RCC 7860 (cell line): Measurements from ENCODE around the gene IGFBP1.
A peak's percentile ranks its signal among the peaks of the same experiment; 100 is the strongest.

Source experiments
- DNase-seq: peaks from one replicate; pipeline ENCODE4 v3.0.0-alpha.2; 2015; ENCODE audit warnings: low spot score
- FAIRE-seq: peaks from 2 replicates; lab custom pipeline; 2012; peaks lifted over from hg19 to GRCh38; lab: Jason Lieb, UNC

IGFBP1 gene

DNA sequence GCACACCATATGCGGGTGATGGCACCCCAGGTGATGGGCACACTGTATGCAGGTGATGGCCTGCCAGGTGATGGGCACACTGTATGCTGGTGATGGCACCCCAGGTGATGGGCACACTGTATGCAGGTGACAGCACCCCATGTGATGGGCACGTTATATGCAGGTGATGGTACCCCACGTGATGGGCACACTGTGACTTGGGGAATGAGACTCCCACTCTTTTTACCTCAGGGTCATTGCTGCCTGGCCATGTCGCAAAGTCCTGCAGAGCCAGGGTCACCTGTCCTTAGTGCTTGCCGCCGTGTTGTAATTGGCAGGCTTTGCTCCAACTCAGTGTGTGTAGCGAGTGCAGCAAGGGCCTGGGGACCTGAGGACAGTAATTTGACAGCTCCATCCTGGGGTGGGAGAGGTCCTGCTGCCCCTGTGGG lies 7.8 kb upstream of the IGFBP1 start:
- DNase-seq (no peak), FAIRE-seq (no peak)

DNA sequence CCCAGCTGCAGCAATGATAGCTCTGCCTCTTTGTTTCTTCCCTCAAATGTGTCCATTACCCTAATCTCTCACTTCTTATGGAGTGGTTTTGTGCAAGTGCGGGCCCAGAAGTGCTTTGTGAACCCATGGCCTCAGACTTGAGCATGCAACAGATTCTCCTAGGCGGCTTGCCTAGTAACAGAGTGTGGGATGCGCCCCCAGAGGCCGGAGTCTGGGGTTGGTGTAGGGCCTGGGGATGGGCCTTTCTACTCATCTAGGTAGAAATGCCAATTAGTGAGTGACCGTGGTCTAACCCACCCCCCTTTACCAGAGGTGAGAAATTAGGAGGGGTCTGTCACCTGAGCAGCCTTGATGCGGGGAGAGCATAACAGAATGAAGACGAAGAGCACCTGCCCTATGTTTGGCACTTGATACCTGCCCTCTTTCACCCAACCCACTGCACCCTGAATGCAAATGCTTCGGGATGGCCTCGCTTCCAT lies 7.0 kb upstream of the IGFBP1 start:
- FAIRE-seq (no peak), DNase-seq (no peak)

DNA sequence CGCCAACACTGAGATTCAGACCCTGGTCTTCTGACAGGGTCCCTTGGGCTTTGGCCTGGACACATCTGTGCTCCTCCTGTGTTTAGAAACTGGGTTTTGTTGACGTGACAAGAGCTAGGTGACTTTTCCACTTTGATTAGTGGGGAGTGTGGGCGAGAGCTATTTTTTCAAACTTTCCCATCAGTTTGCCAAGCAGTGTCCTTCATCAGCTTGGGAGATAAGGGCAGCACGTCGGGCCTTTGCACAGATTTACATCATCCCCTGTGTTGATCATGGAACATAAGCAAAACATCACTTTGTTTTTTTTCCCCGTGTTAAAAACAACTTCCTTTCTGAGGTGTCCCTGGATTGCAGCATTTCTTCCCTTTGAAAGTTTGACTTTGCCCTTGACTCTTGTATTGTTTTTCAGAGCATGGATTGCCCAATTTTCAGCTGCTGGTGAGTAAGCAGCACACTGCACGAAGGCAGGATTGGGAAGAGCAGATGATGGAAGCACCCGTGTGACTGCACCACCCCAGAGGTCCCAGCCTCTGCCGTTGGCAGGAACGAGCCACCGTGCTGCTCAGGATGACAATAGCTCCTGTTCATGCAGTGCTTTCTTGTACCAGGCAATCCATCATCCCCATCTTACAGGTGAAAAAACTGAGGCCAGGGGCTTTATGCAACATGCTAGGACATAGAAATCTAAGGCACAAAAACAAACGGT lies 6.4 kb upstream of the IGFBP1 start:
- FAIRE-seq = no peak

DNA sequence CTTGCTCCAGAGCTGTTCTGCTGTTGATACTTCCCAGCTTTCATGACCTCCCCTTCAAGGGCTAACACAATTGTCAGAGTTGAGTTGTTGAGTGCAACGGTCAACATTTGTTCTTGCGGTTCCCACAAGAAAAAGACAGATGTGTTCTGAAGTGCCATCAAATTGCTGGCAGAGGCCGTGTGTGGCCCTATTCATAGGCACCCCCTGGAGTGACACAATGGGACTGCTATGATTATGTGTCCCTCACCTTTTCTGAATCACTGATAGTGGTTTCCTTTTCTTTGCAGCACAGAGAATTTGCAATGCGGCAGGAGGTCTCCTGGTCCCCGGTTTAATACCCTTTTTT lies 5.8 kb upstream of the IGFBP1 start:
- DNase-seq (no peak), FAIRE-seq (no peak)

More for the DNA sequence above, 6.4 kb upstream of the IGFBP1 start:
- DNase-seq = no peak

DNA sequence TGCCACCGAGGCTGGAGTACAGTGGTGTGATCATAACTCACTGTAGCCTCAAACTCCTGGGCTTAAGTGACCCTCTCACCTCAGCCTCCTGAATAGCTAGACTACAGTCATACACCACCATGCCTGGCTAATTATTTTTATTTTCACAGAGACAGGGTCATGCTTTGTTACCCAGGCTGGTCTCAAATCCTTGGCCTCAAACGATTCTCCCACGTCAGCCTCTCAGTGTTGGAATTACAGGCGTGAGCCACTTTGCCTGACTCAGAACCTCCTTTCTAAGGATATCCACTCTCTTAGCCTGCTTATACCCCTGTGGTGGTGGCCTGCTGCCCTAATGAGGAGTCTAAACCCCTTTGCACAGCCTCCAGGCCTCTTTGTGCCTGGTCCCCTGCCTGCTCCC lies 4.2 kb upstream of the IGFBP1 start:
- FAIRE-seq = no peak

DNA sequence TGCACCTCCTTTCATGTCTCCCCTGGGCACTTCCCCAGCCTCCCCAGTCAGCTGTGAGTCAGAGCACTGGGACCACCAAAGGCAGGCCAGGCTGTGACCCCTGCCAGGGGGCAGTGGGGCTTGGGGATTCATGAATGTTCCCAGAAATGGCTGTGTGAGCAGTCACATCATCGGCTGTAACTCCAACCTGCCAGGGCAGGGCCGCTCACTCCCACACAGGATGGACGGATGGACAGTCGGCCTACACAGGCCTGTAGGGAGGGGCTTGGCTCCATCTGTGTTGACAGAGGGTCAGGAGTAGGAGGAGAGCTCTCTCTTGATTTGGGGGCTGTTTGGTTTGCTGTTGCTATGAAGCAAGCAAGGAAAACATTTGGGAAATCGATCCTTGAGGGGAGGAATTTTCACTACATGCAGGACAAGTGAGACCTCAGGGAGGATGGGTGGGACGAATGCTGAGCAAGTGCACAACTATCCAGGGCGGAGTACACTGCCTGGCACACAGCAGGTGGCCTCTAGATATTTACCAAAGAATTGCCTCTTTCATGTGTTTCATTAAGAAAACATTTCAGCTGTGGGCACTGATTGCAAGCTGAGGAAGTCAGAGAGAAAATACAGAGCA lies 2.9 kb upstream of the IGFBP1 start:
- DNase-seq = peak; percentile 79

More for the DNA sequence above, 4.2 kb upstream of the IGFBP1 start:
- peak; percentile 60 for DNase-seq

DNA sequence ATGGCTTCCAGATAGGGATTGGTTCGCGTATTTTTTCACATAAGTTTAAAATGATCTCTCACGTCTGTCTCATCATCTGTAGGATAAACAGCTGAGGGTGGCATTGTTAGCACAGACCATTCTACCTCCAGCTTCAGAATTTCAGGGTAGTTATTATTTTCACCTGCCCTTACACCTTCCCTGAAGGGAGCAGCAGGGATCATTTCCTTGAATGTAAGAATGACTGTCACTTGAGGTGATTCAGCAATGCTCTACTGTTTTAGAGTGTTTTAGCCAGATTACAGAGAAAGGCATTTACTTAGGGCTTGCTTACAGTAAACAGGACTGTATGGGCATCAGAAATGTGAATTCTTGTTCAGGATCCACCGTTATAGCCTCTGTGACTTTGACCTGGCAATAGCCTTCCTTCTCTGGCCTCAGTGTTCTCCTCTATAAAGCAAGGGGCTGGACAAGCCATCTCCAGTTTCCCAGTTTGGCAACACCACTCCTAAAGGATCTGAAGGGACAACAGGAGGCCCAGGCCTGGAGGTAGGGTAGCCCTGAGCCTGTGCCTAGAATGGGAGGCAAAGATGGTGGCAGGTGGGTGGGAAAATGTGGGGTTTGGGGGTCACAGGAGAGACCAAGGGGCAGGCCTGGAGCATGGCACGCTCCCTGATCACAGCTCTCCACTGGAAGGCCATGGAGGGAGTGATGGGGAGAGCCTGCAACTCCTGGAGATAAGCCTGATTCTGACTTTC lies 1.2 kb upstream of the IGFBP1 start:
- FAIRE-seq (no peak), DNase-seq (no peak)

More for the DNA sequence above, 2.9 kb upstream of the IGFBP1 start:
- no peak for FAIRE-seq

DNA sequence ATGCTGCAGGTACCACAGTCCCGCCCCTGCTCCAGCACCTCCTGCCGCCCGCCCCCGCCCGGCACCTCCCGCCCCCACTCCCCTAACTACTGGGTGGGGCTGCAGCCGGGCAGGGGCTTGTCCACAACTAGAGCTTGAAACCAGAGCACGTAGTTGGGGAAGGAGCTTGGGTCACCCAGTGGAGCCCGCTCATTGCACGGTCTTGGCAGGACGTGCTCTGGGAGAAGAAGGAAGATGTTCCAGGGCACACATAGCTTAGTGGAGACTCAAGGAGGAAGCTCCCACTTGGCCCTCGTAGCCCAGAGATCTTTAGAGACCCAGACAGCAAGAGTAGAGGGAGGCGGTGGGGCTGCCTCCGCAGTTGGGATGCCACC lies 692 bp downstream of the IGFBP1 start:
- DNase-seq (no peak), FAIRE-seq (no peak)

DNA sequence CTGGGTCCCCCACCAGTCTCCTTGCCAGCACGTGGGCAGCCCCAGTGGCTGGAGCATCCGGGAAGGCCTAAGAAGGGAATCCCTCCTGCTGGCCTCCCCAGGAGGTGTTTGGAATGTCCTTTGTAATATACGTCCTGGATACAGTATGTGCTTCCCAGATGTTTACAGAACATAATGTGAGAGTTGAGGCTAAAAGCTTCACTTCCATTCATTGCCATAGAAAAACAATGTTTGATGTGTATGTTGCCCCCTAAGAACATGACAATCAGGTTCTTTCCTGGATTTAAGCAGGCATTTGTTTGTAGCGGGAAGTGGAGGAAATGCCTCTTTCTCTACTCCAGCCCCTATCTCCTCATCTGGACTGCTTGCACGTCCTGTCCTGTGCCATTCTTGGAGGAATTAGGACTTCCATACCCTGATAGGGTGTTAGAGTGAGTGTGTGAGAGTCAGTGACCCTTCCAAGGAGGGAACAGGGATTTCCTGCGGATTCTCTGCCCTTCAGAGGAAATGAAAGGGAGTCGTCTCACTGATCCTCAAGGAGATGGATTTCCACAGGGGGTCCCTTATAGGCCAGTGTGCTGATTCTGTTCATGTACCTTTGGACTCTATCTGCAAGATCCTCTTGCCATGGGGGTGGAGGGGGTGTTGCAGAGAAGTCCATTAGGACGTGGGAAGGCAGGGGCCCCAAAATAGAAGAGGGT lies 1.2 kb downstream of the IGFBP1 start:
- DNase-seq (no peak), FAIRE-seq (no peak)

DNA sequence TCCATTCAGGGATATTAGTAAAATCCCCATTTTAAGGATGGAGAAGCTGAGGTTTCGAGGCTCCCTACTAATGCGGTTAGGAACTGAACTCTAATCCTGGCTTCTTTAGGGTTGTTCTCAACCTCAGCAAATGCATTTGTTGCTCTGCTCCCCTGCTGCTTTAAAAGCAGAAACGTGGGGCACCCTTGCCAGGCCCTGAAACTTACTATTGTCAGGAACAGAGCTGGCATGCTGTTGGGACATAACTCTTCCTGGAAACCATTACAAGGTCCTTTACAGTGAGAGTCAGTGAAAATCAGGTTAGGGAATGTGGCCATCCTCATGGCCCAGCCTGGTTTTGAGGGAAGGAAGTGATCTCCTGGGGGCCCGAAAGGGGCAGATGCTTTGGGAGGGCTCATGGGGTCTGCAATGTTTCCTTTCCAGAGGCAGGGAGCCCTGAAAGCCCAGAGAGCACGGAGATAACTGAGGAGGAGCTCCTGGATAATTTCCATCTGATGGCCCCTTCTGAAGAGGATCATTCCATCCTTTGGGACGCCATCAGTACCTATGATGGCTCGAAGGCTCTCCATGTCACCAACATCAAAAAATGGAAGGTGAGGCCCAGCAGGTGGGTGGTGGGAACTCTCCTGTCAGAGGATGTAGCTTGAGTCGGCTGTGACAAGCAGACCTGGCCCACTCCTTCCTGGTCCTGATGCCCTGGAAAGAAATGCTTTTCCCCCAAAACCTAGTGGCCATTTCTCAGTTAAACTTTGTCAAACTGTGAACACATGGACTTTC lies 2.0 kb downstream of the IGFBP1 start:
- no peak for DNase-seq
- no peak for FAIRE-seq

DNA sequence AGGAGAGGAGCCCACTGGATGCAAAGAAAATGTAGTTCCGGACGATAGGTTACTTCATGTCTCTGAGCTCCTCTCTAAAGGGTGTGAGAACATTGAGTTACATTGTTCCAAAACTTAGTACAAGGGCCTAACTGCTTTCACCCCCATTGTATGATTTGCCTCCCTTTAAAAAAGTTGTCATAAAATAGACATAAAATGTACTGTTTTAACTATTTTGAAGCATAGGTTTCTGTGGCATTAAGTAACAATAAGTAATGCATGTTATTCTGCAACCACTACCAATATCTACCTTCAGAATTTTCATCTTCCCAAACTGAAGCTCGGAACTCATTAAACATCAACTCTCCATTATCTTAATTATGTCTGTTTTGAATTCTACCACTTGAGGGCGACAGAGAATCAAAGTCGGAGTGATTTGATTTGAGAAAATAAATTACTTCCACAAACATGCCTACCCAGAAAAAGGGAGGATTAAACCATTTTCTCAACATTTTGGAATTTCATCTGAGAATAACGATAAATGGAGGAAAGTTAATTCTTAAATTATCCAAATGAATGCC lies 2.7 kb downstream of the IGFBP1 start:
- FAIRE-seq (peak; percentile 82), DNase-seq (peak; percentile 43)

DNA sequence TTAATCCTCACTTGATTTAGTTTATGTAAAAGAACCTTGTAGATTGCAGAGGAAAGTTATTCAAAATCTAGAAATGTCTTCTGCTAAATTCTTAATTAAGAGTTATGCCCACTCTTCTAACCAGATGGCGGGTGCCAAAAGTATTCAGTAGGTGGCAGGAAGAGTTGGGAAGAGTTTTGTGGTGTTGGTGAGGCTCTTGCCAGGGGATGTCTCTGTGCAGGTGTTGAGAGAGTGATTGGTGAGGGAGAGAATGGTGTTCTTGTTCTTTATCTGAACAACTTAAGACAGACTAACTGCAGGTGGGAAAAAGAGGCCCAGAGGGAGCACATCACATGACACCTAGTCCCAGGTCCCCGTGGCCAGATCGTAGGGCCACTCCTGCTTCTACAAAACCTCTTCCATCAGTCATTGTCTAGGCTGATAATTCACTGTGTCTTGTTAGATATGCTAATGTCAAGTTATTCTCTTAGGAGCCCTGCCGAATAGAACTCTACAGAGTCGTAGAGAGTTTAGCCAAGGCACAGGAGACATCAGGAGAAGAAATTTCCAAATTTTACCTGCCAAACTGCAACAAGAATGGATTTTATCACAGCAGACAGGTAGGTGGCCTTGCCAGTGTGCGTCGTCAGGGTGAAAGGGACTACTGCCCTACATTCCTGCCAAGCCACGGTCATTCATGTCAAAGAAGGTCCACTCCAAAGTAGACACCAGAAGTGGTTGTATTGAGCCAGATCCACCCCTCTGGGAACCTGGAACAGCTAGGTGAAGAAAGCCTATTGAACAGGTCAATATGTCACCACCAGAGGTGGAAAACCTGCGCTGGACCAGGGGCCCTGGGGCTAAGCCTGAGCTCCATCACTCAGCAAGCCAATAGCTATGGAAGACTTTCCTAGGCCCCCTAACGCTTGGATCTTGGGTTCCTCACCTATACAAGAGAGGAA lies 3.4 kb downstream of the IGFBP1 start:
- no peak for DNase-seq
- no peak for FAIRE-seq

DNA sequence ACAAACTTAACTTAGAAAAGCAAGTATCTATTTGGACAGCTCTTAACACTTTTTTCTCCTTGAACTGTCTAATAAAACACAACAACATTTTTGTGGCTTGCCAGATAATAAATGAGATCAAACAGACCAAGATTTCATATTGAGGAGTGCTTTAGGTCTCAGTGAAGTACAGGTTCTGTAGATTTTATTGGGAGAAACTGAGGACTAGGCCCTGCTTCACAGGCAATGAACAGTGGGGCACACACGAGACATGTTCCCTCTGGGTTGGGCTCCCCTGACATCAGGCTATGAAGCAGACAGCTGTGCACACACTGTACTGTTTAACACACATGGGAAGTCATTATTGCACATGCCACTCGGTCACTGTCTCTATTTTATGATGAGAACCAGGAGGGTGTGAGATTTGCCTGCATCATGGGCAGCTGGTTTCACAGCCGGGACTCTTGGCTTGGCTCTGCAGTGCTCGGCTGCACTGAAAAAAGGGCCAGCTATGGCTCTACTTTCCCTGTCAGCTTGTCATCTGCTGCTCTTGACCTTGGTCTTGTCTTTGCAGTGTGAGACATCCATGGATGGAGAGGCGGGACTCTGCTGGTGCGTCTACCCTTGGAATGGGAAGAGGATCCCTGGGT lies 4.2 kb downstream of the IGFBP1 start:
- no peak for DNase-seq
- no peak for FAIRE-seq

DNA sequence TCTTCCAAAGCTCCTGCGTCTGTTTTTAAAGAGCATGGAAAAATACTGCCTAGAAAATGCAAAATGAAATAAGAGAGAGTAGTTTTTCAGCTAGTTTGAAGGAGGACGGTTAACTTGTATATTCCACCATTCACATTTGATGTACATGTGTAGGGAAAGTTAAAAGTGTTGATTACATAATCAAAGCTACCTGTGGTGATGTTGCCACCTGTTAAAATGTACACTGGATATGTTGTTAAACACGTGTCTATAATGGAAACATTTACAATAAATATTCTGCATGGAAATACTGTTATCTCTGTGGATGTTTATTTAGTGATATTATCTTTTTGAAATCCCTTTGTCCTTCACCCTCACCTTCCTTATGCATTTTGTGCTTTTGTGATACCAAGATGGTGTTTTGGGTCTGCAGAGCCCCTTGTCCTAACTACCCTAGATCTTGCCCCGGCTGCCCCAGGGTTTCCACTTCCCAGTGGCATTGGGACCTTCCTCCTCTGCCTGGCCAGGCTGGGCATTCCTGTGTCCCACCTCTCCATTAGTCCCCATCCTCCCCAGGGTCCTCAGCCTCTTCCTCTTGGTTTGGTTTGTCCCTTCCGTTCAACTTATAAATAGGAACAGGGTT lies 5.2 kb downstream of the IGFBP1 start:
- FAIRE-seq = no peak

DNA sequence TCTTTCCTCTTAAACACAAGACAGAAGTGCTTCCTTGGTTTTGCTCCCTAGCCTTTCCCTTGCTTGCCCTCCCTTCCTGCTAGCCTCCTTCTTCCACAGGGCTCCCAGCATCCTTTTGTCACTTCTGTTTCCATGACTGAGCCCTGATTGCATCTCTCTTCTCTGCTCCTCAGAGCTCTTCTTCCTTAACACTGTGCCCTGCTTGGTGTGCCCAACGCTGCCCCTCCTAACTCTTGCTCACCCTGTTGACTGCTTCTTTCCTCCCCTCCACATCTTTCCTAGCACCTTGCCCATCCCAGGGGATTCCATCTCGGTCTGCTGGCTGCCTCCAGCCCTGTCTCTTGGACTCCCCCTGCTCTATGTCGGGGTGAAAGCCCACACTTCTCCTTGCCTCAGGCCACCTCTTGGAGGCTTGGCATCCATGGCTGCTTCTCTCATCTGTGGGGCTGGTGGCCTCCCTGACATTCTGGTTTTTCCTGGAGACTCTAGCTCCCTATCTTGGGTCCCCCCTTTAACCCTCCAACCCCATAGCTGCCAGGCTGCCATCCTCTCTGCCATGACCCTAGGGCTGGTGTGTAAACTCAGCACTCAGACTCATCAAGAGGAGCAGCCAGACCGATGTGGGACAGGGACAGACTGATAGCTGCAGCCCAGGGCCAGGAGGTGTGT lies 5.8 kb downstream of the IGFBP1 start:
- FAIRE-seq (no peak), DNase-seq (no peak)

More for the DNA sequence above, 5.2 kb downstream of the IGFBP1 start:
- no peak for DNase-seq

DNA sequence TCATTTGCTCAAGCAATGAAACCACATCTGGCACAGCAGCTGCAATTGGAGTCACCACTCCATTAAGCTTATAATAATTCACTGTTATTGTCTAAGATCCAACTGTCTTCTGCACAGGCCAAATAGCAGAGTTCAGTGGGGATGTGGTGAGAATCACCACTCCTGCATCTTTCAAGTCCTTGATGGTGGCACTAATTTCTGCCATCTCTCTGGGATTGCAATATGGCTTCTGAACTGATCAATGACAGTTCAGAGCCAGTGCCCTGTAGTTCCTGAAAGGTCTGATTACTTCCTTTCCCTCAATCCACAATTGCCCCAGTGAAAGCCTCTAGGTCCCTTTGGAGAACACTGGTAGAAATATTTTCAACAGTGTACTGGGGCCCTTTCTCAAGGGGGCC lies 6.4 kb downstream of the IGFBP1 start:
- no peak for DNase-seq
- no peak for FAIRE-seq

DNA sequence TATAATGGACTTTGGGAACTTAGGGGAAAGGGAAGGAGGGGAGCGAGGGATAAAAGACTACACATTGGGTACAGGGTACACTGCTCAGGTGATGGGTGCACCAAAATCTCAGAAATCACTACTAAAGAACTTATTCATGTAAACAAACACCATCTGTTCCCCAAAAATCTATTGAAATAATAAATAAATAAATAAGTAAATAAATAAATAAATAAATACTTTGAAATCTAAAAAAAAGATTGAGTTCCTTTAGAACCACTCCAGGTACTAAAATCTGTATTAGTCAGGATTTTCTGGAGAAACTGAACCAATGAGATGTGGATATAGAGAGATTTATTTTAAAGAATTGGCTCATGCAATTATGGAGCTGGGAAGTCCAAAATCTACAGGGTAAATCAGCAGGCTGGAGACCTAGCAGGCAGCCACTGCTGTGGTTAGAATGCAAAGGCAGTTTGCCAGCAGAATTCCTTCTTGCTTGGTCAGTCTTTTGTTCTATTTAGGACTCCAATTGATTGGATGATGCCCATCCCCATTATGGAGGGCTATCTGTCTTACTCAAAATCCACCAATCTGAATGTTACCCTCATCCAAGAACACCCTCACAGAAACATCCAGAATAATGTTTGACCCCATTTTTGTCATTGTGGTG lies 8.9 kb downstream of the IGFBP1 start:
- FAIRE-seq (peak; percentile 78), DNase-seq (peak; percentile 63)
